Lower leg skin (tissue), 4 donors: ENCODE measurements around the gene RYR2. TPM values are rescaled to one million over a fixed set of nuclear protein-coding genes. Genes with fewer than 3 reads are reported as not detected.

Source experiments
- DNase-seq, 2 donors: peaks; one replicate each; pipeline ENCODE4 v3.0.0-alpha.2; 2019; ENCODE audit warnings: low spot score in 2 of 2
- H3K4me3 ChIP-seq: fragments of 200-600 bp; sonication (generic); 2 replicates; pipeline ENCODE4 v1.5.1; 2017; ENCODE audit warnings: mild to moderate bottlenecking, low read depth; ENCODE audit not compliant: poor library complexity, severe bottlenecking
- POLR2A ChIP-seq, 2 donors: fragments of 450-650 bp; IDR thresholded peaks; one replicate each; pipeline ENCODE4 v1.6.1; 2016 to 2017; ENCODE audit warnings: antibody characterized with exemption in 2 of 2, mild to moderate bottlenecking in 1 of 2, moderate library complexity in 1 of 2
- WGBS, 2 donors: methylation state at CpG; one replicate each; pipeline ENCODE4 v1.1.5; 2018; 5-methylcytosine and 5-hydroxymethylcytosine counted together
- intact Hi-C: fragments of 100-400 bp; cut with DNase I; formaldehyde crosslinking; loops from one replicate; pipeline ENCODE4 v1.15.0; 2023; ENCODE audit warnings: low total_unique reads
- total RNA-seq, 4 donors: library from RNA; depleted of rRNA; stranded (reverse); fragments of >200 nt; gene quantifications; one replicate each; pipeline ENCODE4 v1.1.0, GENCODE V29; 2016
- TF ChIP-seq, protein P1 (sequence below), 3 donors: fragments of 450-650 bp; IDR thresholded peaks; one replicate each; pipeline ENCODE4 v1.5.1; 2016; ENCODE audit warnings: antibody characterized with exemption in 3 of 3, mild to moderate bottlenecking in 3 of 3, moderate library complexity in 2 of 3

Gene RYR2
- total RNA-seq, 4 donors from 2014 or later, result 0.19 to 0.97 (median 0.66) TPM

DNA sequence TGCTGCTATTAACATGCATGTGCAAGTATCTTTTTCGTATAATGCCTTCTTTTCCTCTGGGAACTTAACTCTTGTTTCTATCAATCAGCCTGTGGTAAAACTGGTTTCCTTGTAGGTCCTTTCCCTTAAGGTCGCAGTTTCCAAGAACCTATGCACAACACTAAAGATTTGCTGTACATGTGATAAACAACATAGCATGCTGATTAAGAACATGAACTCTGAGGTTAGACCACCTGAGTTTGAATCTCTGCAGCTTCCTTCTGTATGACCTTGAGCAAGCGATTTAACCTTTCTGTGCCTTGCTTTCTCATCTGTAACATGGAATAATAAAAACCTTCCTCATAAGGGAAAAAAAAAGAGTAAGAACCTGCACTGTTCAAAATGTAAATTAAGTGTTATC, 186.4 kb downstream of the RYR2 start:
- no peak for DNase-seq
- WGBS, 2 donors, result 62 to 66% methylated on average over 3 of the region's 3 CpGs
- no peak overlapping the region for H3K4me3 ChIP-seq
- intact Hi-C loops, result no loop called here
- TF ChIP-seq, protein P1, sequence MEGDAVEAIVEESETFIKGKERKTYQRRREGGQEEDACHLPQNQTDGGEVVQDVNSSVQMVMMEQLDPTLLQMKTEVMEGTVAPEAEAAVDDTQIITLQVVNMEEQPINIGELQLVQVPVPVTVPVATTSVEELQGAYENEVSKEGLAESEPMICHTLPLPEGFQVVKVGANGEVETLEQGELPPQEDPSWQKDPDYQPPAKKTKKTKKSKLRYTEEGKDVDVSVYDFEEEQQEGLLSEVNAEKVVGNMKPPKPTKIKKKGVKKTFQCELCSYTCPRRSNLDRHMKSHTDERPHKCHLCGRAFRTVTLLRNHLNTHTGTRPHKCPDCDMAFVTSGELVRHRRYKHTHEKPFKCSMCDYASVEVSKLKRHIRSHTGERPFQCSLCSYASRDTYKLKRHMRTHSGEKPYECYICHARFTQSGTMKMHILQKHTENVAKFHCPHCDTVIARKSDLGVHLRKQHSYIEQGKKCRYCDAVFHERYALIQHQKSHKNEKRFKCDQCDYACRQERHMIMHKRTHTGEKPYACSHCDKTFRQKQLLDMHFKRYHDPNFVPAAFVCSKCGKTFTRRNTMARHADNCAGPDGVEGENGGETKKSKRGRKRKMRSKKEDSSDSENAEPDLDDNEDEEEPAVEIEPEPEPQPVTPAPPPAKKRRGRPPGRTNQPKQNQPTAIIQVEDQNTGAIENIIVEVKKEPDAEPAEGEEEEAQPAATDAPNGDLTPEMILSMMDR (IDR thresholded peaks at IDR 0.05), result no peak
- no peak for TF ChIP-seq POLR2A (IDR thresholded peaks at IDR 0.05)

DNA sequence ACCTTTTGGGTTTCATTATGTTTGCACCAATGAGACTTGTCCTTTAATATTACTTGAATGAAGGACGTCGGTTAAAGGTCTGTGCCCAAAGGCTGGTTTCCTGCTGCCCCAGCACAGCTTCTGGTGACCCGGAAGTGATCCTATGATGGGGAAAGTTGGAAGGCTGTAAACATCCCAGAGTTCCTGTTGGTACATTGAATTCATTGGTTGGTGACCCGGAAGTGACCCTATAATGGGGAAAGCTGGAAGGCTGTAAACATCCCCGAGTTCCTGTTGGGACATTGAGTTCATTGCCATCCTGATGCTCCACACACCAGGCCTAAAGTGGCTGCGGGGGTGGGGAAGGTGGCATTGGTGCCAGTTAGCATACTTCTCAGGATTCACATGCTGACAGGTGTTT, 187.3 kb downstream of the RYR2 start:
- H3K4me3 ChIP-seq, result no peak overlapping the region
- 80 to 89% methylated on average over 6 of the region's 6 CpGs for WGBS, 2 donors
- TF ChIP-seq POLR2A (IDR thresholded peaks at IDR 0.05), result no peak
- TF ChIP-seq, protein P1 (IDR thresholded peaks at IDR 0.05), result no peak
- DNase-seq, result no peak
- intact Hi-C loops, result no loop called here

DNA sequence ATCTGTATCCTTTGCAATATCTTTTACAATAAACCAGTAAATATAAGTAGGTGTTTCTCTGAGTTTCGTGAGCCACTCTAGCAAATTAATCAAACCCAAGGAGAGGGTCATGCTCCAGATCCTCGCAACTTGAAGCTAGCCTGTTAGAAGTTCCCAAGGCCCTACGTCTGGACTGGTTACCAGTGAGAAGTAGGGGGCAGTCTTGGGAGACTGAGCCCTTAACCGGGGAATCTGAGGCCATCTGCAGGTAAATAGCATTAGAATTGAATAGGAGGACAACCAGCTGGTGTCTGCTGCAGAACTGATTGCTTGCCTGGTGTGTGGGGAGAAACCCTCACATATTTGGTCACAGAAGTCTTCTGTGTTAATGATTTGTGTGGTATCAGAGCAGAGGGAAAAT, 190.5 kb downstream of the RYR2 start:
- H3K4me3 ChIP-seq, result no peak overlapping the region
- no peak for TF ChIP-seq POLR2A (IDR thresholded peaks at IDR 0.05)
- TF ChIP-seq, protein P1 (IDR thresholded peaks at IDR 0.05), result no peak
- no peak for DNase-seq
- WGBS, 2 donors, result 77 to 86% methylated on average over 4 of the region's 4 CpGs
- intact Hi-C loops, result no loop called here

GRCh38 chr1:237235091-237235490, 193.1 kb downstream of the RYR2 start:
- WGBS, 2 donors, result 45 to 47% methylated on average over 3 of the region's 3 CpGs
- intact Hi-C loops, result no loop called here
- H3K4me3 ChIP-seq, result no peak overlapping the region
- no peak for TF ChIP-seq POLR2A (IDR thresholded peaks at IDR 0.05)
- TF ChIP-seq, protein P1 (IDR thresholded peaks at IDR 0.05), result no peak
- no peak for DNase-seq

DNA sequence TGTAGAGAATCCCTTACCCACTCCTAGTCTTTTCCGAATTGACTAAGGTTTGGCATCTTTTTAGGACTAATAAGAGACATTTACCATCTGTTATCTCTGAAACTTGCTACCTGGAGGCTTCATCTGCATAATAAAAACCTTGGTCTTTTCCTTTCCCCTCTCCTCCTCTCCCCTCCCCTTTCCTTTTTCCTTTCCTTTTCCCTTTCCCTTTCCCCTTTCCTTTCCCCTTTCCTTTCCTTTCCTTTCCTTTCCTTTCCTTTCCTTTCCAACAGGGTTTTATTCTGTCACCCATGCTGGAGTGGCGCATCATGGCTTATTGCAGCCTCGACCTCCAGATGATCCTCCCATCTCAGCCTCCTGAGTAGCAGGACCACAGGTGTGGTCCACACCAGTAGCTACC, 195.7 kb downstream of the RYR2 start:
- intact Hi-C loops, result no loop called here
- no peak for TF ChIP-seq POLR2A (IDR thresholded peaks at IDR 0.05)
- TF ChIP-seq, protein P1 (IDR thresholded peaks at IDR 0.05), result no peak
- no peak overlapping the region for H3K4me3 ChIP-seq
- no peak for DNase-seq
- 65 to 88% methylated on average over 3 of the region's 3 CpGs for WGBS, 2 donors

DNA sequence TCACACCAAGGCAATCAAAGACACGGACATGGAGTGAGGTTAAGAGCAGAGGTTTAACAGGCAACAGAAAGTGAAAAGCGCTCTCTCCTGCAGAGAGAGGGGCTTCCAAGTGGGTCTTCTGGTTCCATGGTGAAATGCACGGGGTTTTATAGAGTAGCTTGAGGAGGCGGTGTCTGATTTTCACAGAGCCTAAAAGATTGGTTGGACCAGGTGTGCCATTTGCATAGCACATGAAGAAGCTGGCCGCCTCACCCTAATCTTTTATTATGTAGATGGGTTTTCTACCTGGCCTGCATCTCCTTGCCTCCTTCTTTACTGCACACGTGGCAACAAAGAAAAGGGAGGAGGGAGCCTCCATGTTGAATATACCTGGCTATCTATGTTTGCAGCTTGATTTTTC, 197.3 kb downstream of the RYR2 start:
- H3K4me3 ChIP-seq, result no peak overlapping the region
- TF ChIP-seq, protein P1 (IDR thresholded peaks at IDR 0.05), result no peak
- TF ChIP-seq POLR2A (IDR thresholded peaks at IDR 0.05), result no peak
- no peak for DNase-seq
- intact Hi-C loops, result no loop called here
- 61 to 62% methylated on average over 6 of the region's 6 CpGs for WGBS, 2 donors
